ENCODE results near the gene KIF1C. TPM values are rescaled to one million over a fixed set of nuclear protein-coding genes. Genes with fewer than 3 reads are reported as not detected.

Gene KIF1C
- total RNA-seq: 54.6 and 54.8 TPM in 2 replicates

GRCh38 chr17:4997302-4998026 is at the start of gene KIF1C, which contains the start of gene INCA1:
TSS of gene KIF1C (plus strand) at chr17:4997950. CDS start at chr17:5000247, 2,297 bp downstream.
TSS of gene INCA1 (minus strand) at chr17:4997522. CDS start at chr17:4994437, 3,085 bp downstream.
- Histone ChIP-seq H3K4me1 (ENCODE audit: insufficient read depth, low read length) (peaks cover 24% of the 10 kb centered on the region), H3K4me2 (ENCODE audit: insufficient read depth, low read length) (peak within 1 kb of the TSS; percentile 94), H4K20me1 (ENCODE audit: insufficient read depth, low read length) (peaks cover 24% of the 10 kb centered on the region), H3K79me2 (ENCODE audit: insufficient read depth, low read length) (peaks cover 31% of the 10 kb centered on the region), H2AFZ (ENCODE audit: low read length) (peak within 1 kb of the TSS; percentile 89), H3K27me3 (ENCODE audit: insufficient read depth, low read length) (no peaks in the 10 kb centered on the region), H3K4me3 (ENCODE audit: insufficient read depth, low read length) (peak within 1 kb of the TSS; percentile 96), H3K9me3 (ENCODE audit: low read depth, low read length) (no peaks in the 10 kb centered on the region), H3K27ac (ENCODE audit: low read depth, low read length) (peak within 1 kb of the TSS; percentile 61), H3K36me3 (ENCODE audit: insufficient read depth, low read length) (peaks cover 18% of the 10 kb centered on the region)
- peak; percentile 100 for DNase-seq (ENCODE audit: insufficient read length, low spot score, missing footprints)
- TF ChIP-seq CTCF (IDR thresholded peaks at IDR 0.05; ENCODE audit: extremely low read depth, low read depth, low read length): no peak

- peak; percentile 99 for DNase-seq (ENCODE audit: insufficient read length, low spot score, missing footprints)
- Histone ChIP-seq H3K79me2 (ENCODE audit: insufficient read depth, low read length) (peaks cover 49% of the 10 kb centered on the region), H3K36me3 (ENCODE audit: insufficient read depth, low read length) (peaks cover 35% of the 10 kb centered on the region), H3K27ac (ENCODE audit: low read depth, low read length) (peak within 1 kb of the TSS; percentile 83), H3K27me3 (ENCODE audit: insufficient read depth, low read length) (no peaks in the 10 kb centered on the region), H2AFZ (ENCODE audit: low read length) (peak within 1 kb of the TSS; percentile 85), H3K4me1 (ENCODE audit: insufficient read depth, low read length) (peaks cover 48% of the 10 kb centered on the region), H3K4me2 (ENCODE audit: insufficient read depth, low read length) (peak within 1 kb of the TSS; percentile 97), H3K4me3 (ENCODE audit: insufficient read depth, low read length) (peak within 1 kb of the TSS; percentile 96), H4K20me1 (ENCODE audit: insufficient read depth, low read length) (peaks cover 45% of the 10 kb centered on the region), H3K9me3 (ENCODE audit: low read depth, low read length) (no peaks in the 10 kb centered on the region)
- TF ChIP-seq CTCF (IDR thresholded peaks at IDR 0.05; ENCODE audit: extremely low read depth, low read depth, low read length): no peak
These were observed 49.4 kb upstream of the KIF1C start, which contains the start of gene PFN1 for GRCh38 chr17:4948166-4948930. TSS of gene PFN1 (minus strand) at chr17:4948530. CDS start at chr17:4948394, 136 bp downstream.

- peak; percentile 100 for DNase-seq (ENCODE audit: insufficient read length, low spot score, missing footprints)
- Histone ChIP-seq H2AFZ (ENCODE audit: low read length) (peak overlapping the region; percentile 85), H3K79me2 (ENCODE audit: insufficient read depth, low read length) (peaks cover 43% of the 10 kb centered on the region), H3K4me2 (ENCODE audit: insufficient read depth, low read length) (peak overlapping the region; percentile 97), H3K36me3 (ENCODE audit: insufficient read depth, low read length) (peaks cover 29% of the 10 kb centered on the region), H3K9me3 (ENCODE audit: low read depth, low read length) (no peaks in the 10 kb centered on the region), H3K27me3 (ENCODE audit: insufficient read depth, low read length) (no peaks in the 10 kb centered on the region), H3K4me1 (ENCODE audit: insufficient read depth, low read length) (peaks cover 53% of the 10 kb centered on the region), H3K27ac (ENCODE audit: low read depth, low read length) (peak overlapping the region; percentile 72), H3K4me3 (ENCODE audit: insufficient read depth, low read length) (peak overlapping the region; percentile 96), H4K20me1 (ENCODE audit: insufficient read depth, low read length) (peaks cover 40% of the 10 kb centered on the region)
- no peak for TF ChIP-seq CTCF (IDR thresholded peaks at IDR 0.05; ENCODE audit: extremely low read depth, low read depth, low read length)
These were observed 48.8 kb upstream of the KIF1C start for GRCh38 chr17:4948931-4949320.
